RPMI7951 (cell line): ENCODE measurements around the gene CWC27. TPM values are rescaled to one million over a fixed set of nuclear protein-coding genes. Genes with fewer than 3 reads are reported as not detected.

Experiments used
- DNase-seq: peaks from one replicate; pipeline ENCODE4 v3.0.0-alpha.2; 2012; ENCODE audit warnings: low read depth
- total RNA-seq: library from RNA; depleted of rRNA; stranded (reverse); fragments of >200 nt; shearing (Covaris generic); gene quantifications from 2 replicates; pipeline ENCODE4 v1.2.3, GENCODE V29; 2014

The CWC27 gene
- total RNA-seq, 1 experiment from 2014 or later = 16.7 TPM

- DNase-seq = no peak
Measured at GRCh38 chr5:64978546-64978945, 209.8 kb downstream of the CWC27 start.

DNA sequence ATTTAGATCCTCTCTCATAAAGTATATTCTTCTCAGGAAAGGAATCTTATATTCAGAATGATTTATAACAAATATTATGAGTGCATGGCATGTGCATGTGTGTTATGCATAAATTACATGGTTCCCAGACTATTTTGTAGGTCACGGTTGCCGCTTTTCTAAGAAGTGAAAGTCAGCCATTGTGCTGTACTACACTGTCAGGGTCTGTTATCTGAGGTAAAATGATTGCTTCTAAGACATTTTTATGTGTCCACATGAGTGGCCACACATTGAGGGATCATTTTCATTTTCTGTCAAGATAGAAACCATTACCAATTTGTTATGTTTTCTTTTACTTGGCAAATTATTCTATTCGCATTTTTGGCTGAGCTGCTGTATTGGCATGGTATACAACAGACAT, 210.8 kb downstream of the CWC27 start:
- DNase-seq = no peak

DNA sequence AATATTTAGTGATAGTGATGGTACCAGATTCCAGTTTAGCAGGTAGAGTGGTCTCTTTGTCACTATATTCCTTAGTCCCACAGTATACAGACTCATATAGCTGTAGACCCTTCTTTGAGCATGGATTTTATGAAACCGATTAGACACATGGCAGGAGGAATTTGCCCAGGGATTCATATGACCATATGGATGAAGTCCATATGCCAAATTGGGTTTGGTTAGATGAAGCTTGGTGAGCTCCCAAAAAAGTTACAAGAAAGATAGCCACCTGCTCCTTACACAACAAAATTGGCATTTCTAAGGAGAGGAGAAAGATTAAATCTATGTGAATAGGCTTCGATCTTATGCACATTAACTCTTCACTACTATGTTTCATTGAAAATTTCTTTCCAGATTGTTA, 211.4 kb downstream of the CWC27 start:
- no peak for DNase-seq

GRCh38 chr5:64987768-64988167, 219.0 kb downstream of the CWC27 start:
- DNase-seq = no peak

GRCh38 chr5:65009207-65009606, 240.5 kb downstream of the CWC27 start:
- DNase-seq = no peak

GRCh38 chr5:65010841-65011240, 242.1 kb downstream of the CWC27 start:
- DNase-seq = no peak

GRCh38 chr5:65012301-65012892, 243.7 kb downstream of the CWC27 start:
- no peak for DNase-seq

- DNase-seq = no peak
Measured at GRCh38 chr5:65013166-65013565, 244.4 kb downstream of the CWC27 start.

GRCh38 chr5:65014769-65015168, 246.0 kb downstream of the CWC27 start:
- no peak for DNase-seq

- DNase-seq = no peak
Measured at GRCh38 chr5:65015767-65016166, 247.0 kb downstream of the CWC27 start.

DNA sequence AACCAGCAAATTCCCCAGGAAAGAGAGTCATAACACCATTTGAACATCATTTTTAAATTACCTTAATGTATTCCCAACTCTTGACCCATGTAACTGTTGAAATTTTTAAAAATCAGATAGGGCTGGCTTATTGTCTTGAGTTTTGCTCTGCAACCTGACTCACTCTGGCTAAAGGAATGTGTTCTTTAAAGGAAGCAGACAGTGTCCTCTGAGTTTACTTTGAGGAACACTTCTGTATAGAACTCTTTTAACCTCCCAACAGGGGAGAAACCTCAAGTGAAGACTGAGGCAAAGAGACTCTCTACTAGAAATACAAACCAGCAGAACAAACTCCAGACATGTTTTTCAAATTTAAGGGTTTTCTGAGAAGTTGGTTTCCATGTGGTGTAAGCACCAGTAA, 248.9 kb downstream of the CWC27 start:
- no peak for DNase-seq

DNA sequence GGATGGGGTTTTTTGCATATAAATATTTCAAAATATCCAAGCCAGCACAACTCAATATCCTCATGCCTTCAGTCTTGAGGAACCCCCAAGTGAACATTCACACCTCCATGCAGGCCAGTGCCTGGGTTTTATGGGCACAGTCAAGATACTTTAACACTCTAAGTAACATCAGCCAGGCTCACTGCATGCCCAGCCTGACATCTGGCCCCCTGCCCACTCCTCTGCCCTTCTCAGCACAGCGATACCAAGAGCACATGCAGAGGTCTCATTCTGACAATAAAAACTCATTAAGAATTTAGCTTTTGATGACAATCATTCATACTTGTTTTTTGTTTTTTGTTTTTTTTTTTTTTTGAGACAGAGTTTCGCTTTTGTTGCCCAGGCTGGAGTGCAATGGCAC, 250.0 kb downstream of the CWC27 start:
- DNase-seq = no peak

GRCh38 chr5:65020492-65020891, 251.8 kb downstream of the CWC27 start:
- peak; percentile 78 for DNase-seq

DNA sequence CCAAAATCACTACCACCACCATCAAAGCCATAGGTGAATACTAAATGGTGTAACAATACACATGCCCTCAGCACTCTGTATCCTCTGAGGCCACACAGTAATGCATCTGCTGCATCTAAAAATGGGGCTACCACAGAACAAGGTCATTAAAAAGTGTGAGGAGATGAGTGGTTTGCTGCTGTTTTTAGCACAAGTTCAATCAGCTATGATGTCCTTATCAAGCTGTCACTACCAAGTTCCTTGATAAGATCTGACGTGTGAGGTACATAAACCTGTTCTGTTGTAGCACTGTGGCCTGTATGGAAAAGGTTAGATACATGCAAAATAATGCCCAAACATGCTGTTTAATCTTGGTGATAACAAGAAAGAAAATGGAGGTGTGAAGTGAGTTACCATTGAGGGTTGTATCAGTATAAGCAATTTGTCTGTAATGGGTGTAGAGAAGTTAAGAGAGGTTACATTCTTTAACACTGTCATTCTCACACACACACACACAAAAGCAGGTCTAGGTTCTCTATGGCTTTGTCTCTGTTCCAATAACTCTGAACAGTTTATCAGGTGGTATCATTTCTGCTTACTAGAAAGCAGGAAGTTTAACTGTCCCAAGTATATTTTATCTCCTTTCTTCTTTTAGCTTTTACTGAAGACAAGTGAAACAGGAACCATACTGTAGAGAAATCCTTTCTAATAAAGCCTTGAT, 252.9 kb downstream of the CWC27 start:
- no peak for DNase-seq

DNA sequence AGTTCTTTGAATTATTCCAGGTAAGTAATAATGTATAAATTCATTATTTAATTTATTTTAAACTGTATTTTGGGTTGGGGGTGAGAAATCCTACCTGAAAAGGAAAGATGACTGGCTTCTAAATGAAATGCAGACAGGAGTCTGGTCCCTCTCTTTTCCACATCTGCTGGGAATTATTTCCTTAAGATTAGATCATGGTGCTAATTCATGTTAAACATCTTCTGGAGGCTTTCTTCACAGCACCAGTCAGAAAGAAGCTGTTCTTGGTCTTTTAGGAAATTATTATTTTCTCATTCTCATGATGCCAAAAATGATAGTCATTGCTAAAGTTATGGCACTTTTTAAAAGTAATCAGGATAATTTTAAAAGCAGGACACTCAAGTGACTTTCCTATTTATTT, 254.2 kb downstream of the CWC27 start:
- no peak for DNase-seq

DNA sequence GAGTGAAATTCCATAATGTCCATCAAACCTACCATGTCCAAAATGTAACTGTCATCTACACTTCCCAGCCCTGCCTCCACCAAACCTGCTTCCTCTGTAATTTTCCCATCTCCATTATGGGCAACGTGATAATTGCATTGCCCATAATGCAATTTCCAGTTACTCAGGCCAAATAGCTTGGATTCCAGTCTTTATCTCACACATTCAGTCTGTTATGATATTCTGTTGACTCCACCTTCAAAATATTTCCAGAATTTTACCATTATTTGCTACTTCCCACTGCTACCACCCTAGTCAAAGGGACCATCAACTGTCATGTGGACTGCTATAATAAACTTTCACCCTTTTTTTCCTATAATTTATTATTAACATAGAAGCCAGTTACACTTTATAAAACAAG, 256.0 kb downstream of the CWC27 start:
- DNase-seq = no peak

GRCh38 chr5:65026816-65027548, 258.3 kb downstream of the CWC27 start:
- no peak for DNase-seq

DNA sequence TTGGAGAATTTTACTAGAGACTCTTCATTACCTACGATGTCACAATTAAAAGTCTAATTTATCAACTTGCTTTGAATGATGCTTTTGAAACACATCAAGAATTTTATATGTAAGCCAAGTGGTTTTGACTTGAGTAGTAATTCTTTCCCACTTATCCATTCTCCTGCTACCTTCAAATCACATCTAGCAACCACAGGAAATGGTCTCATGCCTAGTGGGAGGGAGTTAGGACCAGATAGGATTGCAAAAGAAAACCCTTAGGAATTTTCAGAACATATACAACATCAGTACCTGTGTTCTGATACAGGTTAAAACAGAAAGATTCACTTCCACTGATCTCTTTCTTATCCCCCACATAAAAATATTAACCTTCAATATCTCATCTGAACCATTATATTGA, 260.4 kb downstream of the CWC27 start:
- DNase-seq = no peak

DNA sequence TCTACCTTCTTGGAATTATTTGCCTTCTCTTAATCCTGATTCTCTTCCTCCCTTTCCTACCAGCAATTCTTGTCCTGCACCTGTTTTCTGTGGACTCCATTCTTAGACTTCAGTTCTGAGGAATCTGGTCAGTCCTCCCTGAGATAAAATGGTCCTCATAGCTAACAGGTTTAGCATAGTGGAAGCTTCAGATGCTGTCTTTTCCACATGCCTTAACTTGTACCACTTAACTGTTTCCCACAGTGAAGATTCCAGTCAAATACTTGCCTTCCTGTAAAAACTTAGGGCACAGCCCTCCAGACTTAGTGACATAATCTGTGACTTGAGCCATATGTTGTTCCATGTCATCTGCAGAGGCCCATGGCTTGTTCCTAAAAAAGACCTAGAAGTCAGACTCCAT, 261.3 kb downstream of the CWC27 start:
- DNase-seq = no peak

- peak; percentile 42 for DNase-seq
Measured at GRCh38 chr5:65032250-65032649, 263.5 kb downstream of the CWC27 start.

- no peak for DNase-seq
Measured at GRCh38 chr5:65034029-65034812, 265.5 kb downstream of the CWC27 start.

GRCh38 chr5:65034813-65035209, 266.1 kb downstream of the CWC27 start:
- DNase-seq = no peak
